H1 (cell line): ENCODE data around the gene LDAH. TPM values are rescaled to one million over a fixed set of nuclear protein-coding genes. Genes with fewer than 3 reads are reported as not detected.

Experiments used
- CTCF ChIA-PET: fragments of 300-600 bp; sonication (Branson Sonifier 250); formaldehyde crosslinking; loops from one replicate; lab custom pipeline; 2021; ENCODE audit not compliant: partially characterized antibody; lab: Charles Lee
- POLR2A ChIA-PET: fragments of 300-600 bp; sonication (Branson Sonifier 250); formaldehyde crosslinking; loops from one replicate; lab custom pipeline; 2021; ENCODE audit warnings: inconsistent platforms; ENCODE audit not compliant: partially characterized antibody; lab: Charles Lee
- DNase-seq, 2 experiments: peaks; one replicate each; pipeline versions ENCODE4 v3.0.0 to v3.0.0-alpha.2; 2010 to 2022; ENCODE audit warnings: low spot score in 2 of 2, low read depth in 1 of 2, mixed read lengths in 1 of 2
- FAIRE-seq: peaks from 2 replicates; lab custom pipeline; 2011; peaks lifted over from hg19 to GRCh38; lab: Jason Lieb, UNC
- H2AFZ ChIP-seq: 2 replicates; pipeline ENCODE4 v1.8.1; 2012; ENCODE audit warnings: low read length, inconsistent platforms
- H2AK5ac ChIP-seq: 2 replicates; pipeline ENCODE4 v1.6.1; 2013; ENCODE audit warnings: low read depth, low read length
- H2BK120ac ChIP-seq: replicated peaks from 2 replicates; pipeline ENCODE3; 2013; ENCODE audit warnings: low read depth, low read length, inconsistent platforms
- H2BK12ac ChIP-seq: 2 replicates; pipeline ENCODE4 v1.6.1; 2013; ENCODE audit warnings: low read depth, low read length
- H2BK15ac ChIP-seq: 2 replicates; pipeline ENCODE4 v1.6.1; 2013; ENCODE audit warnings: low read length
- H2BK20ac ChIP-seq: 2 replicates; pipeline ENCODE4 v1.6.1; 2013; ENCODE audit warnings: low read length
- H2BK5ac ChIP-seq: 2 replicates; pipeline ENCODE4 v1.6.1; 2013; ENCODE audit warnings: low read depth, low read length
- H3K14ac ChIP-seq: 2 replicates; pipeline ENCODE4 v1.6.1; 2013; ENCODE audit warnings: inconsistent platforms; ENCODE audit not compliant: insufficient read length
- H3K18ac ChIP-seq: 2 replicates; pipeline ENCODE4 v1.6.1; 2013; ENCODE audit warnings: low read length; ENCODE audit errors: extremely low read depth
- H3K23ac ChIP-seq: 2 replicates; pipeline ENCODE4 v1.6.1; 2013; ENCODE audit warnings: inconsistent platforms; ENCODE audit not compliant: insufficient read length
- H3K23me2 ChIP-seq: 2 replicates; pipeline ENCODE4 v1.6.1; 2013; ENCODE audit warnings: low read depth, low read length
- H3K27ac ChIP-seq: 2 replicates; pipeline ENCODE4 v1.6.1; 2011; ENCODE audit warnings: low read depth, low read length, inconsistent platforms
- H3K27me3 ChIP-seq, 4 experiments: replicated peaks in 1 of 4; 1 replicate in 1 of 4; 2 replicates in 3 of 4; pipeline versions ENCODE4 v1.6.1 to v1.8.1; 2011 to 2013; ENCODE audit warnings: low read length in 3 of 4, mild to moderate bottlenecking in 3 of 4, inconsistent platforms in 2 of 4, mixed read lengths in 2 of 4, moderate library complexity in 1 of 4; ENCODE audit not compliant: control insufficient read depth in 3 of 4, insufficient read depth in 3 of 4; ENCODE audit errors: extremely low read depth in 1 of 4
- H3K36me3 ChIP-seq, 4 experiments: 2 replicates each; pipeline versions ENCODE4 v1.6.1 to v1.8.1; 2011 to 2013; ENCODE audit warnings: mild to moderate bottlenecking in 4 of 4, low read length in 3 of 4, moderate library complexity in 2 of 4, control low read depth in 1 of 4, inconsistent platforms in 1 of 4; ENCODE audit not compliant: insufficient read depth in 4 of 4, control insufficient read depth in 2 of 4
- H3K4ac ChIP-seq: replicated peaks from 2 replicates; pipeline ENCODE3; 2013; ENCODE audit warnings: low read length, low read depth, mixed read lengths, inconsistent platforms; ENCODE audit not compliant: insufficient read length
- H3K4me1 ChIP-seq, 4 experiments: replicated peaks in 1 of 4; 1 replicate in 1 of 4; 2 replicates in 3 of 4; pipeline versions ENCODE4 v1.6.1 to v1.8.1; 2011 to 2013; ENCODE audit warnings: low read length in 3 of 4, inconsistent platforms in 2 of 4, mixed read lengths in 1 of 4; ENCODE audit not compliant: insufficient read depth in 4 of 4, control insufficient read depth in 3 of 4
- H3K4me2 ChIP-seq, 2 experiments: 2 replicates each; pipeline versions ENCODE4 v1.6.1 to v1.8.1; 2011 to 2013; ENCODE audit warnings: low read depth in 2 of 2, low read length in 2 of 2, control low read depth in 1 of 2, inconsistent platforms in 1 of 2, mild to moderate bottlenecking in 1 of 2; ENCODE audit not compliant: insufficient read depth in 1 of 2
- H3K4me3 ChIP-seq, 4 experiments: fragments of 200-600, 300-600 bp in 1 of 4; sonication (generic), shearing (Covaris generic), sonication (Bioruptor Twin) in 1 of 4; 2 replicates each; pipeline versions ENCODE4 v1.5.1 to v1.8.1; 2011 to 2016; ENCODE audit warnings: low read length in 4 of 4, low read depth in 3 of 4, control low read depth in 2 of 4, inconsistent platforms in 2 of 4, mild to moderate bottlenecking in 2 of 4, mixed read lengths in 1 of 4, moderate library complexity in 1 of 4; ENCODE audit not compliant: insufficient read depth in 2 of 4; ENCODE audit errors: extremely low read depth in 1 of 4
- H3K56ac ChIP-seq: replicated peaks from 2 replicates; pipeline ENCODE3; 2013; ENCODE audit warnings: low read depth, mild to moderate bottlenecking, mixed read lengths, low read length, inconsistent platforms; ENCODE audit not compliant: insufficient read length
- H3K79me1 ChIP-seq: 2 replicates; pipeline ENCODE4 v1.6.1; 2013; ENCODE audit warnings: low read depth, low read length, control low read depth
- H3K79me2 ChIP-seq, 2 experiments: 2 replicates each; pipeline versions ENCODE4 v1.6.1 to v1.8.1; 2012 to 2013; ENCODE audit warnings: low read length in 2 of 2, mild to moderate bottlenecking in 2 of 2, inconsistent platforms in 1 of 2; ENCODE audit not compliant: insufficient read depth in 2 of 2, control insufficient read depth in 1 of 2
- H3K9ac ChIP-seq, 4 experiments: replicated peaks in 1 of 4; 1 replicate in 1 of 4; 2 replicates in 3 of 4; pipeline versions ENCODE4 v1.6.1 to v1.8.1; 2011 to 2013; ENCODE audit warnings: low read depth in 3 of 4, low read length in 3 of 4, control low read depth in 2 of 4, mild to moderate bottlenecking in 2 of 4, moderate library complexity in 2 of 4, inconsistent platforms in 1 of 4; ENCODE audit errors: extremely low read depth in 1 of 4
- H3K9me3 ChIP-seq, 2 experiments: 2 replicates each; pipeline versions ENCODE4 v1.6.1 to v1.8.1; 2012 to 2013; ENCODE audit warnings: mild to moderate bottlenecking in 2 of 2, moderate library complexity in 2 of 2, control low read depth in 1 of 2, inconsistent platforms in 1 of 2, low read depth in 1 of 2, low read length in 1 of 2, mixed read lengths in 1 of 2; ENCODE audit not compliant: insufficient read depth in 2 of 2
- H4K20me1 ChIP-seq, 2 experiments: replicated peaks in 1 of 2; 2 replicates each; pipeline versions ENCODE3 to v1.8.1; 2011 to 2013; ENCODE audit warnings: inconsistent platforms in 2 of 2, low read length in 2 of 2, mild to moderate bottlenecking in 1 of 2; ENCODE audit not compliant: insufficient read depth in 2 of 2, control insufficient read depth in 1 of 2
- H4K5ac ChIP-seq: 2 replicates; pipeline ENCODE4 v1.6.1; 2013; ENCODE audit warnings: low read length, low read depth, mixed read lengths, inconsistent platforms; ENCODE audit not compliant: insufficient read length
- H4K8ac ChIP-seq: 2 replicates; pipeline ENCODE4 v1.8.0; 2013; ENCODE audit warnings: mild to moderate bottlenecking, moderate library complexity, low read length, inconsistent platforms; ENCODE audit not compliant: insufficient read depth; ENCODE audit errors: extremely low read depth
- H4K91ac ChIP-seq: replicated peaks from 2 replicates; pipeline ENCODE3; 2013; ENCODE audit warnings: low read length, mixed read lengths, inconsistent platforms; ENCODE audit not compliant: insufficient read length
- KDM5A ChIP-seq: fragments of 200-600 bp; IDR thresholded peaks from 2 replicates; pipeline ENCODE4 v1.7.1; 2012; ENCODE audit warnings: mild to moderate bottlenecking, low read length, inconsistent platforms, mixed read lengths
- RBBP5 ChIP-seq: IDR thresholded peaks from 2 replicates; pipeline ENCODE4 v1.7.1; 2012; ENCODE audit warnings: low read depth, mild to moderate bottlenecking, inconsistent platforms, low read length, moderate library complexity, borderline replicate concordance
- SUZ12 ChIP-seq: fragments of 200-600 bp; sonication (generic); IDR thresholded peaks from 2 replicates; pipeline ENCODE4 v1.6.1; 2012; ENCODE audit warnings: mild to moderate bottlenecking, inconsistent platforms, low read length, moderate library complexity, mixed read lengths
- WGBS, 2 experiments: shearing (Covaris generic) in 1 of 2; methylation state at CpG; one replicate each; pipeline versions ENCODE4 v1.1.6 to v1.1.7; 2013 to 2015; ENCODE audit warnings: low lambda C conversion rate in 2 of 2, mixed read lengths in 2 of 2, inconsistent platforms in 1 of 2, low coverage in 1 of 2, missing lambda C conversion rate in 1 of 2; ENCODE audit not compliant: insufficient replicate concordance in 2 of 2, insufficient coverage in 1 of 2, insufficient read length in 1 of 2; ENCODE audit errors: extremely low coverage in 1 of 2, missing lambda C conversion rate in 1 of 2; 5-methylcytosine and 5-hydroxymethylcytosine counted together
- polyA plus RNA-seq, 7 experiments: library from polyadenylated mRNA; depleted of rRNA in 3 of 7; stranded (reverse) in 5 of 7; unstranded in 2 of 7; fragments of >200 nt in 5 of 7; fragments of 200-250 nt in 2 of 7; gene quantifications; 1 replicate in 5 of 7; 2 replicates in 1 of 7; 4 replicates in 1 of 7; pipeline versions ENCODE4 v1.2.1 to v1.2.3, GENCODE V29; 2011 to 2013; ENCODE audit warnings: missing spikeins in 2 of 7, mixed read lengths in 2 of 7
- total RNA-seq: library from RNA; stranded (reverse); fragmentation: NEBNext Ultra II Directional; extraction: Animal tissue kit (Norgen Biotek cat#: 25700); gene quantifications from 2 replicates; pipeline ENCODE4 v1.2.1, GENCODE V29; 2021
- TF ChIP-seq, protein P1 (sequence below): IDR thresholded peaks from 2 replicates; pipeline ENCODE4 v1.6.1; 2012; ENCODE audit warnings: inconsistent platforms

LDAH gene
- total and polyA plus RNA-seq, 2 of the 8 experiments (the other 6 are each of a cell fraction or from before 2014, with no cell fraction given), result 10.9 to 26.3 TPM

DNA sequence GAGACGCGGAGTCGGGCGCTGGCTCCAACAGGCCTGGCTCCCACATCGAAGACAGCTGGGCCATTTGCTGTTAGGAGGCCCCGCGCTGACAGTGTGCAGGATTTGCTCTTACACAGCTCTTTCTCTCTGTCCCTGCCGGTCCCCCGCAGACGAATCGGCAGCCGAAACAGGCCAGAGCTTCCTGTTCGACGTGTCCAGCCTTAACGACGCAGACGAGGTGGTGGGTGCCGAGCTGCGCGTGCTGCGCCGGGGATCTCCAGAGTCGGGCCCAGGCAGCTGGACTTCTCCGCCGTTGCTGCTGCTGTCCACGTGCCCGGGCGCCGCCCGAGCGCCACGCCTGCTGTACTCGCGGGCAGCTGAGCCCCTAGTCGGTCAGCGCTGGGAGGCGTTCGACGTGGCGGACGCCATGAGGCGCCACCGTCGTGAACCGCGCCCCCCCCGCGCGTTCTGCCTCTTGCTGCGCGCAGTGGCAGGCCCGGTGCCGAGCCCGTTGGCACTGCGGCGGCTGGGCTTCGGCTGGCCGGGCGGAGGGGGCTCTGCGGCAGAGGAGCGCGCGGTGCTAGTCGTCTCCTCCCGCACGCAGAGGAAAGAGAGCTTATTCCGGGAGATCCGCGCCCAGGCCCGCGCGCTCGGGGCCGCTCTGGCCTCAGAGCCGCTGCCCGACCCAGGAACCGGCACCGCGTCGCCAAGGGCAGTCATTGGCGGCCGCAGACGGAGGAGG, 152.4 kb downstream of the LDAH start:
- Histone ChIP-seq H2BK120ac (no peak overlapping the region), H3K18ac (no peak overlapping the region), H3K4me3 (peak overlapping the region in 1 of 4 experiments; percentile 9; a peak in 1 of 8 replicates), H2BK15ac (no peak overlapping the region), H2AK5ac (no peak overlapping the region), H3K56ac (no peak overlapping the region), H2AFZ (no peak overlapping the region), H3K23ac (no peak overlapping the region), H3K79me2 (no peaks in the 10 kb centered on the region), H3K4me1 (peaks cover 9 to 42% (median 20%) of the 10 kb centered on the region in 4 experiments), H4K20me1 (peaks cover 0 to 6% of the 10 kb centered on the region in 2 experiments), H3K4me2 (peak overlapping the region; percentile 43 to 76), H2BK12ac (no peak overlapping the region), H4K8ac (peak overlapping the region; percentile 70; the same call in 1 of the 2 replicates), H4K91ac (no peak overlapping the region), H3K4ac (no peak overlapping the region), H3K36me3 (peaks cover 0 to 5% (median 0%) of the 10 kb centered on the region in 4 experiments; a peak in 1 of 8 replicates), H3K9me3 (no peaks in the 10 kb centered on the region; a peak in 1 of 4 replicates), H3K79me1 (no peaks in the 10 kb centered on the region), H3K14ac (no peak overlapping the region), H3K23me2 (peaks cover 16% of the 10 kb centered on the region; the same call in 1 of the 2 replicates), H3K27me3 (peaks cover 58 to 92% (median 82%) of the 10 kb centered on the region in 4 experiments), H2BK20ac (no peak overlapping the region), H4K5ac (no peak overlapping the region), H2BK5ac (no peak overlapping the region), H3K9ac (no peak overlapping the region), H3K27ac (no peak overlapping the region)
- no peak for FAIRE-seq
- ChIA-PET POLR2A (interaction anchor here (0.6 to 1.5 kb wide), 4 partner anchors 54 to 1529 kb away, joined by 3 to 4 read pairs (median 4); partner anchors contain the start of gene RHOB), CTCF (interaction anchor here (0.6 to 2.2 kb wide), 10 partner anchors 8 to 357 kb away, joined by 3 to 17 read pairs (median 4); no protein-coding TSS in a partner anchor)
- peak in 1 of 2 experiments; percentile 68 for DNase-seq
- 32% methylated on average over 56 of the region's 83 CpGs; no CpG with 5 or more reads in 1 of the 2 experiments for WGBS, 2 experiments
- peak; percentile 85 for TF ChIP-seq SUZ12
- TF ChIP-seq KDM5A, result no peak
- TF ChIP-seq RBBP5, result 0 out of 2 replicates have a peak, but pooled peaks have one; percentile 21
- TF ChIP-seq, protein P1, sequence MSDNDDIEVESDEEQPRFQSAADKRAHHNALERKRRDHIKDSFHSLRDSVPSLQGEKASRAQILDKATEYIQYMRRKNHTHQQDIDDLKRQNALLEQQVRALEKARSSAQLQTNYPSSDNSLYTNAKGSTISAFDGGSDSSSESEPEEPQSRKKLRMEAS, result peak; percentile 66
